Fibroblast of lung (primary cell): ENCODE results near the gene DMAC2. TPM values are rescaled to one million over a fixed set of nuclear protein-coding genes. Genes with fewer than 3 reads are reported as not detected.

Experiments
- DNase-seq, 2 donors: peaks; one replicate each; pipeline versions ENCODE4 v3.0.0 to v3.0.0-alpha.2; 2010; ENCODE audit warnings: low read depth in 2 of 2
- H2AFZ ChIP-seq: 2 replicates; pipeline ENCODE4 v1.5.1; 2012; ENCODE audit warnings: low read length, control low read depth, inconsistent platforms
- H3K27ac ChIP-seq: 2 replicates; pipeline ENCODE4 v1.5.1; 2011; ENCODE audit warnings: low read length, control low read depth; ENCODE audit not compliant: insufficient read depth
- H3K27me3 ChIP-seq: 2 replicates; pipeline ENCODE4 v1.5.1; 2011; ENCODE audit warnings: mild to moderate bottlenecking, low read length; ENCODE audit not compliant: control insufficient read depth, insufficient read depth
- H3K36me3 ChIP-seq: 2 replicates; pipeline ENCODE4 v1.5.1; 2011; ENCODE audit warnings: low read length; ENCODE audit not compliant: control insufficient read depth, insufficient read depth
- H3K4me1 ChIP-seq: 2 replicates; pipeline ENCODE4 v1.5.1; 2011; ENCODE audit warnings: low read length; ENCODE audit not compliant: control insufficient read depth, insufficient read depth; ENCODE audit errors: extremely low read depth
- H3K4me2 ChIP-seq: 2 replicates; pipeline ENCODE4 v1.5.1; 2011; ENCODE audit warnings: low read length, control low read depth; ENCODE audit not compliant: insufficient read depth; ENCODE audit errors: extremely low read depth
- H3K4me3 ChIP-seq, 4 experiments: fragments of 200-600 bp in 1 of 4; sonication (generic) in 1 of 4; replicated peaks in 1 of 4; 2 replicates each; pipeline ENCODE4 v1.5.1; 2011 to 2016; ENCODE audit warnings: low read length in 4 of 4, low read depth in 3 of 4, mild to moderate bottlenecking in 3 of 4, control low read depth in 2 of 4, inconsistent platforms in 1 of 4, mixed read lengths in 1 of 4; ENCODE audit not compliant: insufficient read depth in 1 of 4; ENCODE audit errors: control extremely low read depth in 1 of 4
- H3K79me2 ChIP-seq: 2 replicates; pipeline ENCODE4 v1.5.1; 2012; ENCODE audit warnings: mild to moderate bottlenecking, low read length, inconsistent platforms; ENCODE audit not compliant: control insufficient read depth, insufficient read depth
- H3K9ac ChIP-seq: 2 replicates; pipeline ENCODE4 v1.5.1; 2011; ENCODE audit warnings: mild to moderate bottlenecking, low read length, control low read depth; ENCODE audit not compliant: insufficient read depth
- H3K9me3 ChIP-seq: 2 replicates; pipeline ENCODE4 v1.5.1; 2012; ENCODE audit warnings: low read depth, low read length; ENCODE audit not compliant: control insufficient read depth, insufficient read depth
- H4K20me1 ChIP-seq: 2 replicates; pipeline ENCODE4 v1.5.1; 2011; ENCODE audit warnings: low read length; ENCODE audit not compliant: control insufficient read depth, insufficient read depth; ENCODE audit errors: extremely low read depth
- EZH2 ChIP-seq: IDR thresholded peaks from 2 replicates; pipeline ENCODE4 v1.5.1; 2012; ENCODE audit warnings: low read length, control low read depth, mild to moderate bottlenecking; ENCODE audit errors: missing control alignments
- polyA plus RNA-seq, 2 donors: library from polyadenylated mRNA; depleted of rRNA in 1 of 2; stranded (reverse) in 1 of 2; unstranded in 1 of 2; fragments of >200 nt; gene quantifications; 2 replicates each; pipeline ENCODE4 v1.2.1, GENCODE V29; 2011 to 2012; ENCODE audit warnings: missing spikeins in 1 of 2
- total RNA-seq: library from RNA; depleted of rRNA; stranded (reverse); fragments of >200 nt; gene quantifications from 2 replicates; pipeline ENCODE4 v1.2.1, GENCODE V29; 2014
- TF ChIP-seq, protein P1 (sequence below), 2 donors: IDR thresholded peaks in 1 of 2; conservative IDR thresholded peaks in 1 of 2; 1 replicate in 1 of 2; 2 replicates in 1 of 2; pipeline ENCODE4 v1.5.1; 2011 to 2012; ENCODE audit warnings: low read length in 2 of 2, control low read depth in 1 of 2, inconsistent platforms in 1 of 2, low read depth in 1 of 2, mild to moderate bottlenecking in 1 of 2

DMAC2 gene
- total and polyA plus RNA-seq, 2 donors (not counting 1 experiment from before 2014, with no cell fraction given), result 31.0 to 52.3 TPM

DNA sequence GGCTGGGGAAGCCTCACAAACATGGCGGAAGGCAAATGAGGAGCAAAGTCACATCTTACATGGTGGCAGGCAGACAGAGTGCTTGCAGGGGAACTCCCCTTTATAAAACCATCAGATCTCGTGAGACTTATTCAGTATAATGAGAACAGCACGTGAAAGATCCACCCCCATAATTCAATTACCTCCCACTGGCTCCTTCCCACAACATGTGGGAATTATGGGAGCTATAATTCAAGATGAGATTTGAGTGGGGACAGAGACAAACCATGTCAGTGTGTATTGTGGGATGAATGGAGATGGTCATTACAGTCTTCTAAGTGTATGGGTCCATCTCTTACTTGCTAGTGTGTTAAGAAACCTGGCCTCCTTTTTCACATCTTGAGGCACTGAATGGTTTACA, 37.7 kb downstream of the DMAC2 start:
- Histone ChIP-seq H2AFZ (no peak overlapping the region), H4K20me1 (no peaks in the 10 kb centered on the region), H3K27ac (no peak overlapping the region), H3K36me3 (no peaks in the 10 kb centered on the region), H3K4me1 (peaks cover 4% of the 10 kb centered on the region), H3K79me2 (peaks cover 7% of the 10 kb centered on the region), H3K27me3 (no peaks in the 10 kb centered on the region), H3K9me3 (no peaks in the 10 kb centered on the region), H3K4me3 (no peak overlapping the region), H3K4me2 (no peak overlapping the region), H3K9ac (no peak overlapping the region)
- no peak for TF ChIP-seq EZH2
- TF ChIP-seq, protein P1, sequence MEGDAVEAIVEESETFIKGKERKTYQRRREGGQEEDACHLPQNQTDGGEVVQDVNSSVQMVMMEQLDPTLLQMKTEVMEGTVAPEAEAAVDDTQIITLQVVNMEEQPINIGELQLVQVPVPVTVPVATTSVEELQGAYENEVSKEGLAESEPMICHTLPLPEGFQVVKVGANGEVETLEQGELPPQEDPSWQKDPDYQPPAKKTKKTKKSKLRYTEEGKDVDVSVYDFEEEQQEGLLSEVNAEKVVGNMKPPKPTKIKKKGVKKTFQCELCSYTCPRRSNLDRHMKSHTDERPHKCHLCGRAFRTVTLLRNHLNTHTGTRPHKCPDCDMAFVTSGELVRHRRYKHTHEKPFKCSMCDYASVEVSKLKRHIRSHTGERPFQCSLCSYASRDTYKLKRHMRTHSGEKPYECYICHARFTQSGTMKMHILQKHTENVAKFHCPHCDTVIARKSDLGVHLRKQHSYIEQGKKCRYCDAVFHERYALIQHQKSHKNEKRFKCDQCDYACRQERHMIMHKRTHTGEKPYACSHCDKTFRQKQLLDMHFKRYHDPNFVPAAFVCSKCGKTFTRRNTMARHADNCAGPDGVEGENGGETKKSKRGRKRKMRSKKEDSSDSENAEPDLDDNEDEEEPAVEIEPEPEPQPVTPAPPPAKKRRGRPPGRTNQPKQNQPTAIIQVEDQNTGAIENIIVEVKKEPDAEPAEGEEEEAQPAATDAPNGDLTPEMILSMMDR (conservative IDR thresholded peaks at IDR 0.05 in 1 of 2, IDR thresholded peaks at IDR 0.05 in 1 of 2; ENCODE audit: low read depth in 1 of 2, low read length in 2 of 2), result no peak
- no peak for DNase-seq

DNA sequence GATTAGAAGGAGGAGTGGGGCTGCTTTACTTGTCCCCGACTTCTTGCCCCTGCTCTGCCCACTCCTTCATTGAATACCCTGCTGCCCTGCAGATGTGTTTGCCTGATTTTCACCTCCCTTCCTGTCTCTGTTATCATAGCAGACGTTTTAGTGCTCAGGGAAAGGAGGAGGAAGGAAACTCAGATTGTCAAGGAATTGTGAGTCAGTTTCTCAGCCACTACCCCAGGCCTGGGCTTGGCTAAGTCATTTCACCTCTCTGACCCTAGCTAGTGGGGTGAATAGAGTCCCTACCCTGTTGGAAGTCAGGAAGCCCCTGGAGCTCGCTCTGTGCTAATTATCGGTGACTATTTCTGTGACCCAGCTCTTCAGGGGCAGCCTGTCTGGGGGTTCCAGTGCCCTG, 38.2 kb downstream of the DMAC2 start:
- no peak for DNase-seq
- Histone ChIP-seq H3K4me3 (no peak overlapping the region), H3K9me3 (no peaks in the 10 kb centered on the region), H3K27me3 (no peaks in the 10 kb centered on the region), H3K4me2 (no peak overlapping the region), H3K79me2 (peaks cover 7% of the 10 kb centered on the region), H4K20me1 (no peaks in the 10 kb centered on the region), H3K27ac (no peak overlapping the region), H3K36me3 (no peaks in the 10 kb centered on the region), H2AFZ (no peak overlapping the region), H3K4me1 (peaks cover 4% of the 10 kb centered on the region), H3K9ac (no peak overlapping the region)
- TF ChIP-seq EZH2, result no peak
- TF ChIP-seq, protein P1 (conservative IDR thresholded peaks at IDR 0.05 in 1 of 2, IDR thresholded peaks at IDR 0.05 in 1 of 2; ENCODE audit: low read depth in 1 of 2, low read length in 2 of 2), result no peak

DNA sequence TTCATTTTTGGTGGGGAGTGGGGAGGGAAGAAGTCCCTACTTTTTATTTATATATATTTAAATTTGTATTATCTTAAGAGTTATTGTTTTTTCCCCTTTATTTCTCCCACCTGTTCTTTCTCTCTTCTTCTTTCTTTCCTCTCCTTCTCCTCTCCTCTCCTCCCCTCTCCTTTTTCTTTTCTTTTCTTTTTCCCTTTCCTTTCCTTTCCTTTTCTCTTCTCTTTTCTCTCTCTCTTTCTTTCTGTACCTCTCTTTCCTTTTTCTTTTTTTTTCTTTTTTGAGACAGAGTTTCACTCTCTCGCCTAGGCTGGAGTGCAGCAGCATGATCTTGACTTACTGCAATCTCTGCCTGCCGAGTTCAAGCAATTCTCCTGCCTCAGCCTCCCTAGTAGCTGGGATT, 40.2 kb downstream of the DMAC2 start:
- no peak overlapping the region for H3K4me3 ChIP-seq
- H3K9ac ChIP-seq, result no peak overlapping the region
- TF ChIP-seq, protein P1 (conservative IDR thresholded peaks at IDR 0.05 in 1 of 2, IDR thresholded peaks at IDR 0.05 in 1 of 2; ENCODE audit: low read depth in 1 of 2, low read length in 2 of 2), result no peak
- no peak for TF ChIP-seq EZH2
- H3K36me3 ChIP-seq, result no peaks in the 10 kb centered on the region
- no peaks in the 10 kb centered on the region for H3K27me3 ChIP-seq
- no peak overlapping the region for H3K4me2 ChIP-seq
- no peak overlapping the region for H2AFZ ChIP-seq
- no peak for DNase-seq
- no peak overlapping the region for H3K27ac ChIP-seq
- H3K9me3 ChIP-seq, result no peaks in the 10 kb centered on the region
- H4K20me1 ChIP-seq, result no peaks in the 10 kb centered on the region
- H3K4me1 ChIP-seq, result peaks cover 4% of the 10 kb centered on the region
- H3K79me2 ChIP-seq, result peaks cover 7% of the 10 kb centered on the region
